IMR-90 (cell line): Measurements from ENCODE around the gene TNFSF12.

ENCODE experiments used
- BHLHE40 ChIP-seq: fragments of 150-350 bp; IDR thresholded peaks from 2 replicates; pipeline ENCODE4 v1.6.1; 2016; ENCODE audit warnings: mild to moderate bottlenecking, low read depth, low read length
- CEBPB ChIP-seq: IDR thresholded peaks from 2 replicates; pipeline ENCODE4 v1.6.1; 2012; ENCODE audit warnings: low read depth, low read length, improper control_type of control experiment
- FOS ChIP-seq: fragments of 150-350 bp; IDR thresholded peaks from 2 replicates; pipeline ENCODE4 v1.6.1; 2016; ENCODE audit warnings: low read depth, low read length
- NFE2L2 ChIP-seq: fragments of 150-350 bp; IDR thresholded peaks from 2 replicates; pipeline ENCODE4 v1.6.1; 2016; ENCODE audit warnings: low read depth, mild to moderate bottlenecking, low read length
- POLR2A ChIP-seq: IDR thresholded peaks from 2 replicates; pipeline ENCODE4 v1.6.1; 2012; ENCODE audit warnings: mild to moderate bottlenecking, low read depth, low read length
- RAD21 ChIP-seq: IDR thresholded peaks from 2 replicates; pipeline ENCODE4 v1.6.1; 2012; ENCODE audit warnings: low read length, improper control_type of control experiment
- RCOR1 ChIP-seq: IDR thresholded peaks from 2 replicates; pipeline ENCODE4 v1.6.1; 2012; ENCODE audit warnings: mild to moderate bottlenecking, low read length, improper control_type of control experiment; ENCODE audit not compliant: insufficient replicate concordance
- RFX5 ChIP-seq: IDR thresholded peaks from 2 replicates; pipeline ENCODE4 v1.8.0; 2012; ENCODE audit warnings: low read depth, mild to moderate bottlenecking, low read length, moderate library complexity
- SMC3 ChIP-seq: fragments of 150-350 bp; IDR thresholded peaks from 2 replicates; pipeline ENCODE4 v1.6.1; 2016; ENCODE audit warnings: low read depth, mild to moderate bottlenecking, antibody characterized with exemption, low read length, moderate library complexity
- TF ChIP-seq, protein P1 (sequence below): conservative IDR thresholded peaks from 2 replicates; pipeline ENCODE4 v1.5.1; 2012; ENCODE audit warnings: mild to moderate bottlenecking, low read depth, low read length, improper control_type of control experiment
- TF ChIP-seq, protein P2 (sequence below): fragments of 150-350 bp; IDR thresholded peaks from 2 replicates; pipeline ENCODE4 v1.6.1; 2017; ENCODE audit warnings: mild to moderate bottlenecking, antibody characterized with exemption, low read length, low read depth

DNA sequence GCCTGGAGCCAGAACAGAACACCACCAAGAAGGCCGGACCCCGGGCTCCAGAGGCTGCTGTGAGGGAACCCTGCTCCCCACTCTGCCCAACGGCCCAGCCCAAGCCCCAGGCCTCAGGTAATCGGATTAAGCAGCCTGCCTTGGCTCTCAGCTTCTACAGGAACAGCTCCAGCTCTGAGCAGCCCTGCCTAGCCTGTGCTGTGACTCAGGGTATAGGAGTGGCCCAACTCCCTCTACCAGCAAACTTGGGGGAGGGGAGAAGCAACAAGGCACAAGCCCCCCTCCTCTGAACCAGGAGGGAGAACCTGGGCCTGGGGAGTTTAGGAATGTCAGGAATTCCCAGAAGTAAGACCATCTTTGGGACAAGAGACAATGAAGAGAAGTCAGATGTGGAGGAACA, 41.9 kb downstream of the TNFSF12 start:
- TF ChIP-seq, protein P1, sequence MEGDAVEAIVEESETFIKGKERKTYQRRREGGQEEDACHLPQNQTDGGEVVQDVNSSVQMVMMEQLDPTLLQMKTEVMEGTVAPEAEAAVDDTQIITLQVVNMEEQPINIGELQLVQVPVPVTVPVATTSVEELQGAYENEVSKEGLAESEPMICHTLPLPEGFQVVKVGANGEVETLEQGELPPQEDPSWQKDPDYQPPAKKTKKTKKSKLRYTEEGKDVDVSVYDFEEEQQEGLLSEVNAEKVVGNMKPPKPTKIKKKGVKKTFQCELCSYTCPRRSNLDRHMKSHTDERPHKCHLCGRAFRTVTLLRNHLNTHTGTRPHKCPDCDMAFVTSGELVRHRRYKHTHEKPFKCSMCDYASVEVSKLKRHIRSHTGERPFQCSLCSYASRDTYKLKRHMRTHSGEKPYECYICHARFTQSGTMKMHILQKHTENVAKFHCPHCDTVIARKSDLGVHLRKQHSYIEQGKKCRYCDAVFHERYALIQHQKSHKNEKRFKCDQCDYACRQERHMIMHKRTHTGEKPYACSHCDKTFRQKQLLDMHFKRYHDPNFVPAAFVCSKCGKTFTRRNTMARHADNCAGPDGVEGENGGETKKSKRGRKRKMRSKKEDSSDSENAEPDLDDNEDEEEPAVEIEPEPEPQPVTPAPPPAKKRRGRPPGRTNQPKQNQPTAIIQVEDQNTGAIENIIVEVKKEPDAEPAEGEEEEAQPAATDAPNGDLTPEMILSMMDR, result no peak
- peak; percentile 5 for TF ChIP-seq RCOR1
- no peak for TF ChIP-seq NFE2L2
- TF ChIP-seq SMC3, result no peak
- TF ChIP-seq FOS, result no peak
- no peak for TF ChIP-seq POLR2A
- no peak for TF ChIP-seq RFX5
- TF ChIP-seq BHLHE40, result no peak
- TF ChIP-seq RAD21, result no peak
- TF ChIP-seq, protein P2, sequence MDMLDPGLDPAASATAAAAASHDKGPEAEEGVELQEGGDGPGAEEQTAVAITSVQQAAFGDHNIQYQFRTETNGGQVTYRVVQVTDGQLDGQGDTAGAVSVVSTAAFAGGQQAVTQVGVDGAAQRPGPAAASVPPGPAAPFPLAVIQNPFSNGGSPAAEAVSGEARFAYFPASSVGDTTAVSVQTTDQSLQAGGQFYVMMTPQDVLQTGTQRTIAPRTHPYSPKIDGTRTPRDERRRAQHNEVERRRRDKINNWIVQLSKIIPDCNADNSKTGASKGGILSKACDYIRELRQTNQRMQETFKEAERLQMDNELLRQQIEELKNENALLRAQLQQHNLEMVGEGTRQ, result no peak
- no peak for TF ChIP-seq CEBPB
